GM21515 (cell line): ENCODE measurements around the gene WWC2.
"Not testable (repeated sequence)": the region's sequence is repeated elsewhere in the genome, so short reads cannot be mapped to it uniquely, and the experiment has no call there.

ENCODE experiments used
- ATAC-seq: cut with Tn5 transposase; IDR thresholded peaks from one replicate; pipeline ENCODE4 v1.9.1; 2021; ENCODE audit not compliant: unreplicated experiment

Gene WWC2

GRCh38 chr4:183326387-183326786 is 227.3 kb downstream of the WWC2 start:
- not testable (repeated sequence) for ATAC-seq

- ATAC-seq, result no peak
Measured at GRCh38 chr4:183326853-183327252, 227.8 kb downstream of the WWC2 start.

GRCh38 chr4:183327827-183328226 is 228.8 kb downstream of the WWC2 start:
- ATAC-seq, result no peak

- ATAC-seq, result no peak
Measured at GRCh38 chr4:183328832-183329231, 229.8 kb downstream of the WWC2 start.

GRCh38 chr4:183329244-183329643 is 230.2 kb downstream of the WWC2 start:
- ATAC-seq, result no peak

- no peak for ATAC-seq
Measured at GRCh38 chr4:183329954-183330742, 231.1 kb downstream of the WWC2 start.

- no peak for ATAC-seq
Measured at GRCh38 chr4:183330841-183331240, 231.8 kb downstream of the WWC2 start.

GRCh38 chr4:183332447-183332846 is 233.4 kb downstream of the WWC2 start:
- no peak for ATAC-seq

GRCh38 chr4:183333202-183333601 is 234.1 kb downstream of the WWC2 start:
- no peak for ATAC-seq

- no peak for ATAC-seq
Measured at GRCh38 chr4:183333983-183334382, 234.9 kb downstream of the WWC2 start.

GRCh38 chr4:183335369-183335940 is 236.4 kb downstream of the WWC2 start:
- no peak for ATAC-seq

GRCh38 chr4:183337349-183337748 is 238.3 kb downstream of the WWC2 start:
- no peak for ATAC-seq

GRCh38 chr4:183337833-183338232 is 238.8 kb downstream of the WWC2 start:
- ATAC-seq, result no peak

GRCh38 chr4:183342541-183343533 is 243.8 kb downstream of the WWC2 start:
- no peak for ATAC-seq

GRCh38 chr4:183343730-183344129 is 244.7 kb downstream of the WWC2 start:
- no peak for ATAC-seq

GRCh38 chr4:183344523-183345255 is 245.6 kb downstream of the WWC2 start:
- ATAC-seq, result no peak

- ATAC-seq, result no peak
Measured at GRCh38 chr4:183345261-183345660, 246.2 kb downstream of the WWC2 start.

GRCh38 chr4:183347146-183347545 is 248.1 kb downstream of the WWC2 start:
- ATAC-seq, result no peak

- ATAC-seq, result no peak
Measured at GRCh38 chr4:183347566-183347965, 248.5 kb downstream of the WWC2 start.

- ATAC-seq, result no peak
Measured at GRCh38 chr4:183348136-183348535, 249.1 kb downstream of the WWC2 start.
